GM20431 (cell line): ENCODE results near the gene ADAMTSL3.
"Not testable (repeated sequence)": the region's sequence is repeated elsewhere in the genome, so short reads cannot be mapped to it uniquely, and the experiment has no call there.

Experiments used
- in situ Hi-C: fragments of 300-500 bp; cut with MseI, MboI; formaldehyde crosslinking; loops from one replicate; pipeline ENCODE4 v1.15.0; 2020; ENCODE audit warnings: low sequenced_read_pairs; ENCODE audit not compliant: unreplicated experiment

The ADAMTSL3 gene

DNA sequence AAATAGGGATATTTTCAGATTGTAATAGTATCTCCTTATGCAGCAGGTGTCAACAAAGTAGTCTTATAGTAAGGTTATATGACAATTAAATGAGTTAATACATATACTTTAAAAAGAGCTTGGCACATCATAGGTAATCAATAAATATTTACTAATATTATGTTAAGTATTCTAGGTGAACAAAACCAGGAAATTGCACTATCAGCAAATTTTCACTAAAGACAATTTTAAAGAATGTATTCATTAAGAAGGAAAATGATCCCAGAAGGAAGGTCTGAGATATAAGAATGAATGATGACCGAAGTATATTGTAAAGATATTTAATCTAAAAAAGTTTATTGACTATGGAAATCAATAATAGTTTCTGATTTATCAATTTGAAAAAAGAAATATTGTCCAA is 281.9 kb downstream of the ADAMTSL3 start:
- in situ Hi-C loops, result no loop called here

DNA sequence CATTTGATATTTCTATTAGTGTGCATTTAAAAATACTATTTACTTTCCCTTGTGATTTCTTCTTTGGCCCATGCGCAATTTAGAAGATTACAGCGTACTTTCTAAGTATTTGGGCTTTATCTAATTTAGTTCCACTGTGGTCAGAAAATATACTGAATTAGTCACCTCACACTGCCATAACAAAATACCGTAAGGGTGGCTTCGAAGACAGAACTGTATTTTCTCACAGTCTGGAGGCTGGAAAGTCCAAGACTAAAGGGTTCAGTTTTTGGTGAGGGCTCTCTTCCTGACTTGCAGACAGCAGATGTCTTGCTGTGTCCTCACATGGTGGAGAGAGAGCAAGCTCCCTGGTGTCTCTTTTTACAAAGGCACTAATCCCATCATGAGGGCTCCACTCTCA is 286.2 kb downstream of the ADAMTSL3 start:
- in situ Hi-C loops, result no loop called here

DNA sequence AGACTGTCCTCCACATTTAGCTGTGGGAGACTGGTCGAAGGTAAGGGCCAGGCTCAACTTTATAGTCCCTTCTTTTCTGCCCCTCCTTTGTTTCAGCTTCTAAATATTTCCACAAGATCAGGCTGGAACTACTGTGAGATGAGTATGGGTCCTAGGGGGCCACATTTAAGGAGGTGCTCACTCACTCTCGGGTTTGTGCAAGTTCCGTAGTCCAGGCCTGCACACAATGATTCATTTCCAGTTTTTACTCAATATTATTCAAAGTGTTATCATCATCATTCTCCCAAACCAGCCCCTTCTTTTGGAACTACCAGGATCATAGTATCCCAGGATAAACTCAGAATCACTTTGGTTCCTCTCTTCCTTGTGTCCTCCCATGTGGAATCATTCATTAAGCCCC is 289.1 kb downstream of the ADAMTSL3 start:
- in situ Hi-C loops, result no loop called here

DNA sequence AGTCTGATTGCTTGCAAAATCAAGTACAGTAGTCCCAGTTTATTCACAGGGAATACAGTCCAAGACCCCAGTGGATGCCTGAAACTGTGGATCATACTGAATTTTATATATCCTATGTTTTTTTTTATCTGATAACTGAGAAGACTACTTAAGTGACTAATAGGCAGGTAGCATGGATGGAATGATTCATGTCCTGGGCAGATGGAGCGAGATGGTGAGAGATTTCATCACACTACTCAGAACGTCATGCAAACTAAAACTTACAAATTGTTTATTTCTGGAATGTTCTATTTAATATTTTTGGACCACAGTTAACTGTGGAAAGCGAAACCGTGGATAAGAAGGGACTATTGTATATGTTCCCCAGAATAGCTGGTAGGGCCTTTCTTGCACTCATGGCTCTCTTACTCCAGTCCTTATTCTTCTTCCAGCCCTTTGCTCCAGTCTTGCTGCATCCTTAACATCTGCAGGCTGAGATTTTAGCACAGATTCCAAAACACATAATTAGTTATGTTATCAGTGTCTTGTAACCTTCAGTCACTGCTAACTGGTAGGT is 290.0 kb downstream of the ADAMTSL3 start:
- in situ Hi-C loops, result no loop called here

DNA sequence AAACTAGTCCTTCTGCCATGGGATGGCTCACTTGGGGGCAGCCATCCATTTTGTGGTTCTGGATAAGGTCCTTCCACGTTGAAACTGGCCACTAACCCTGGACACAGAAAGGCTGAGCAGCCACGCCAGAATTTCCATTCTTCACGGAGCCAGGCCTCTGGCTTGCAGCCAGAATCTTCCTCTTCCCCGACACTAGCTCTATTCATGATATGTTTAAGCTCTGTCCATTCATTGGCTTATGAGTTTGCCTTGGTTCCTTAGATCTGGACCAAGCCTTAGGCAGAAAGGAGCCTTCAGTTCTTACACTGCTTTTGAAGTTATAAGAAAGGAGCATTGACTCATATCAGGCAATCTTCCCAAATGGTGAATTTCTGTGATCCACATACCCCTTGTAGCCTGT is 293.2 kb downstream of the ADAMTSL3 start:
- in situ Hi-C loops, result no loop called here

DNA sequence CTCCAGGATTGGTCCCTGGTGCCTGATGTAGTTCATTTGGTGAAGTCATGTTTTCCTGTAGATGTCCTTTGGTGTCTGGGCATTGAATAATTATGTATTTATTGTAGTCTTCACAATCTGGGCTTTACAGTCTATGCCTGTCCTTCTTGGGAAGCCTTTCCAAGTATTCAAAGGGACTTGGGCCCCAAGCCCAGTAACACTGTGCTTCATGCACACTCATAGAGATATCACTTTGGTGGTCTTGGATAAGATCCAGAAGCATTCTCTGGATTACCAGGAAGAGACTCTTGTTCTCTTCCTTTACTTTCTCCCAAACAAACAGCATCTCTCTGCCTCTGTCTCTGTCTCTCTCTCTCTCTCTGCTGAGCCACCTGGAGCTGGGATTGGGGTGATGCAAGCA is 300.6 kb downstream of the ADAMTSL3 start:
- in situ Hi-C loops, result no loop called here

DNA sequence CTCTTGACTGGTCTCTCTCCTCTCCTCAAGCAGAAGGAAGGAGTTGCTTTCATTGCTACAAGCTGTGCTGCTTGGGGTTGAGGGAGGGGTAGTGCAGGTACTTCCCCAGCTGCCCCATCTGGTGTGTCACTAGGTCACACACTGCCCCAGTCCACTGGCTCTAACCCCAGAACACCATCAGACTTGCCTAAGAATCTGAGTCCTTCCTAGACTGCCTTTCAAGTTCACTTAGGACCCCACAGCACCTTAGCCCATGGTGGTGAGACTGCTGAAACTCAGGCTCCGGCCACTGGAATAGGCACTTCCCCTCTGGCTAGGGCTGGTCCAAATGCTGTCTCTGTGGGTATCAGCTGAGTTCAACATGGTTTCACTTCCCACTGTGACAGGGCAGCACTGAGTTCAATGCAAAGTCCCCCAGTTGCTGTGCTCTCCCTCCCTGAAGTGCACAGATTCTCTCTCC is 301.9 kb downstream of the ADAMTSL3 start:
- in situ Hi-C loops, result no loop called here

DNA sequence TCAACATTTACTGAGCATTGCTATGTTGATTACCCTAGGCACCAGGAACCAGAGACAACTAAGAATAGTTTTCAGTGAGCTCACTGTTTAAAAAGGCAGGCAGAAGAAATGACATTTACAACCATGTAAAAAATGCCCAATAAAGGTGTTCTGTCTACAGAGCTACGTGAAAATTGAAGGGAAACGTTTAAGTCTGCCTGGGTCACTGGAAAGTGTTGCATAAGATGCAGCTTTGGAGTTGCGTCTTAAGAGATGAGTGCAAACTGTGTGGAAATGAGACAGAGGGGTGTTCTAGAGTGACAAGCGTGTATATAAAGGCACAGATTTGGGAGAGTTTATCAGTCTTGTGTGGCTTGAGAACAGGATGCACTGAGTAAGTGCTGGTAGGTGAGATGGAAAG is 303.0 kb downstream of the ADAMTSL3 start:
- in situ Hi-C loops, result no loop called here

DNA sequence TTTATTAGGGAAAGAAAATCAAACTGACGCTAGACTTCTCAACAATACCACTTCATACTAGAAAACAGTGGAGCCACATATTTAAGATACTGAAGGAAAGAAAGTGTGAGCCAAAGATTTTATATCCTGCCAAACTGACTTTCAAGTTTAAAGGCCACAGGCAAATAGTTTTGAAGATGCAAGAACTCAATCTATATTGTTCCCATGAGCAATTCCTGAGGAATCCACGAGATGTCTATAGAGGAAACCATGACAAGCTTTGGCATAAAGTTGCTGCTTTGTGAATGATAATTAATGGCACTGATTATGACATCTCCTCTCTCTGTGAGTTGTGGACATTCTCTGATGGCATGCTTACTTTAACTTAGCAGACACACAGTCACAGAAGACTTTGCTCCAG is 305.6 kb downstream of the ADAMTSL3 start:
- in situ Hi-C loops, result no loop called here

DNA sequence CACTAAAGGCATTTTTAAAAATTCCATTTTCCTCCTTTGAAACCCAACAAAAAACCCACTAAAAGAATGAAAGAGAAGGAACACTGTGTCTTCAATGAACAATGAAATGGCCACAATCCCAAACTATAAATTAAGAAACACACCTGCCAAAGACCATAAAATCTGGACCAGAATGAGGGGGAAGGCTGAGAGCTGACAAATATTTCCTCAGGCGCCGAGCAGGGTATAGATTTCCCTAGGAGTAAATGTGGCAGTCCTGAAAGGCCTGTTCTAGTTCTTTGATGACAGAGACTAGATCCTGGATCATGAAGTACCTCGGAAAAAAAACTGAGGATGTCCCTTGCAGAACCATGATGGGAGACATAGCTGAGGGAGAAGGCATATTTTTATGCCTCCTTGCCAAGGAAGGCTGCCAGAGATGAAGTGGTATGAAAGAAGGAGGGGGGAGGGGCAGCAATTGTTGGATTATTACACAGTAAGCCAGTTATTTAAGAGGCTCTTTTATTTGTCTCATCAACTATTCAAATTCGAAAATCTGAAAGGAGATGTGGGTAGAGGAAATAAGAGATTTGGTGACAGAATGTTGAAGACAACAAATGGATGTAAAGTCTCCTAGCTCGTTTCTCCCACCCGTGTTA is 306.4 kb downstream of the ADAMTSL3 start:
- in situ Hi-C loops, result no loop called here

DNA sequence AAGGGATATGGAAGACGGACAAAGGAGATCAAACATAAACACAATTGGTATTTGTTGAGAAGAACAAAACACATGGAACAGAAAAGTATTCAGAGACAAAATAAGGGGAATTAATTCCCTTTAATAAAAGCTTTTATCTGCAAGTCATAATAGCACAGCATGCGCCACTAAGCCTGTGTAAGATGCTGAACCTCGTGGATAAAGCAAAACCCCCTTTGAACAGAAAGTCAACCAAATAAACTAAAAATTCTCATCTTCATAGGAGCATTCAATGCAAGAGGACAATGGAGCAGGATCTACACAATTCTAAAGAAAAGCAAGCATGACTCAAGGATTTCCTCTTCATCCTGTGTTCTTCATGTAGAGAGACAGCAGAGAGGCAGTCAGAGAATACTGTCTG is 307.4 kb downstream of the ADAMTSL3 start:
- in situ Hi-C loops, result no loop called here

DNA sequence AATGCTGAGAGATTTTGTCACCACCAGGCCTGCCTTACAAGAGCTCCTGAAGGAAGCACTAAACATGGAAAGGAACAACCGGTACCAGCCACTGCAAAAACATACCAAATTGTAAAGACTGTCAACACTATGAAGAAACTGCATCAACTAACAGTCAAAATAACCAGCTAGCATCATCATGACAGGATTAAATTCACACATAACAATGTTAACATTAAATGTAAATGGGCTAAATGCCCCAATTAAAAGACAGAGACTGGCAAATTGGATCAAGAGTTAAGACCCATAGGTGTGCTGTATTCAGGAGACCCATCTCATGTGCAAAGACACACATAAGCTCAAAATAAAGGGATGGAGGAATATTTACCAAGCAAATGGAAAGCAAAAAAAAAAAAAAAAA is 311.0 kb downstream of the ADAMTSL3 start:
- in situ Hi-C loops, result not testable (repeated sequence)

DNA sequence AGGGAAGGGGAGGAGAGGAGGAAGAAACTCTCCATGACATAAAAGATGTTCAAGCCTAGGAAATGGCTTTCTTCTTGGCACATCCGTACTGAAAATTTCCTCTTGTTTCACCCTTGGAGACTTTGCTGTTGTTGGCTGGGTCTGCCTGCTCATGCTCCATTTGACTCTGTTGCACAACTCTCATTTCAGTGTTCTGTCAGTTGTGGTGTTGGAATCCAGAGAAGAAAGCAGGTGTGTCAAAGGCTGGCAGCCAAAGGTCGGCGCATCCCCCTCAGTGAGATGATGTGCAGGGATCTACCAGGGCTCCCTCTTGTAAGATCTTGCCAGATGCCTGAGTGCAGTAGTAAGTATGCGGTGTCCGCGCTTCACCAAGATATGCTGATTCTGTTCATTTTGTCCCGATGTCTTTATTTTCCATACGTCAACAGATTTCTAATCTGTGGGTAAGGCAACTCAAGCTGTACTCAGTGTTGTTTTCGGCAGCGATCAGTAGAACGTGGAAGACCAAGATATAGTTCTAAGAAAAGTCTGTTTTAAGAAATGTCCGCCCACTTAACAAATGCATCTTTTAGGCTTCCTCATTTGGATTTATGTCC is 316.5 kb downstream of the ADAMTSL3 start:
- in situ Hi-C loops, result no loop called here

DNA sequence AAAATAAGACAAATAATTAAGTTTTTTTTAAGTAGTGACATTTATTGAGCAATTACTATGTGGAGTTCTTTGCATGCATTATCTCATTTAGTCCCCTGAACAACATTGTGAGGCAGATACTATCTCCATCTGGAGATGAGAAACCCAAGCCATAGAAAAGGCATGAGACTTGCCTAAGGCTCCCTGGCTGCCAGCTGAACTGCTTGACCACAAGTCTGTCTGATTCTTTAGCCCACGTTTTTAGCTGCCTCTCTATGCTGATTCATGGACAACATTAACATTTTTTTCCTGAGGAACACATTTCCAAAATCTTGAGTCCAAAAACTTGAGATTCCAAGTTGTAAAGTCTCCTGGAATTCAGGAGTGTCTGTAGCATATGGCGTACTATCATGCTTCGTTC is 318.1 kb downstream of the ADAMTSL3 start:
- in situ Hi-C loops, result no loop called here

DNA sequence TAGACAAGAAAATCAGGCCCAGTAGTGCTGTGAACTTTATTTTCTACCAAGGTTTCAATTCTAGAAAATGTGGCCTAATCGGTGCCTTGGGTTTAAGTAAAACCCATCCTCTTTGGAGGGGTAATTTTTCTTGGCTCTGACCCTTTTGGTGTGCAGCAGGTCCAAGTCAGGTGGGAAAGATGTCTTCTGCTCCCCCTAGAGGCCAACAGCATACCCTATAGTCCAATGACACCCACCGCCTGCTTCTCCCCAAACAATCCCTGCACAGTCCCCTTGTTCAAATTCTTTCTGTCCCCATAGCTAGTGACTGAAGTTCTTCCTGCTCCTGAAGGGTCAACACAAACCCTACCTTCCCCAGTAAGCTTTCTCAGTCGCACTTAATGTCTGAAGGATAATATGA is 319.9 kb downstream of the ADAMTSL3 start:
- in situ Hi-C loops, result no loop called here

DNA sequence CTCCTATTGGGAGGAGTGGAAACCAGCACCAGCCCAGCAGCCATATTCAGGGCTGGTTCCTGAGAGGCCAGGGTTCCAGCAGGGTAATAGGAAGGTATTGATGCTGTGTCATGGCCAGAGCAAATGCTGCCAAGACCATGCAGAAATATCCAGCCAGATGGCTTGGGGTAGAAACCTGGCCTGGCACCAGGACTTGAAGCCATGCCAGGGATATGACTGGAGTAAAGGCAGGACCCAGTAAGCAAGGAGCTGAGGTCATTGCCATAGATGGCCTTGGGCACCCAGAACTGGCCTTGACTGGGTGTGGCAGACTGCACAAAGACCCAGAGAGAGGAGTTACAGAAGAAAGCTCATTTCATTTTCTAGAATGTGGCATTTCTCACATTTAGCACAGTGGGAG is 324.1 kb downstream of the ADAMTSL3 start:
- in situ Hi-C loops, result no loop called here

DNA sequence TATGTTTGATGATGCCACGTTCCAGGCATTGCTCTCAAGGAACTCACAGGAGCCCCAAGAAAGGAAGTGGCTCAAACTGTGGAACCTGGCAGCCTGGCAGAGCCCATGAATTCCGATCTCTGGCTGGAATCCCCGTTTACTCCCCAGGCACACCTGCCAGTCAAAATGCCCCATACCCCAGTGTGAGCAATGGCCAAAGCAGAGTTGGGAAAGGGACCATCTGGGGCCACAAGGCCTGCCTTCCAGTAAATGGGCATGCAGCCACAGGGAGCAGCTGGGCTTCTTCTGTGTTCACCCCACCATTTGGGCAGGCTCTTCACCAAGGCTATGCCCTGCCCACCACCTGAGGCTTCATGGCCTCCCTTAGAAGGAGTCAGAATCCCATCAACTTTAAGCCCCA is 324.7 kb downstream of the ADAMTSL3 start:
- in situ Hi-C loops, result no loop called here

DNA sequence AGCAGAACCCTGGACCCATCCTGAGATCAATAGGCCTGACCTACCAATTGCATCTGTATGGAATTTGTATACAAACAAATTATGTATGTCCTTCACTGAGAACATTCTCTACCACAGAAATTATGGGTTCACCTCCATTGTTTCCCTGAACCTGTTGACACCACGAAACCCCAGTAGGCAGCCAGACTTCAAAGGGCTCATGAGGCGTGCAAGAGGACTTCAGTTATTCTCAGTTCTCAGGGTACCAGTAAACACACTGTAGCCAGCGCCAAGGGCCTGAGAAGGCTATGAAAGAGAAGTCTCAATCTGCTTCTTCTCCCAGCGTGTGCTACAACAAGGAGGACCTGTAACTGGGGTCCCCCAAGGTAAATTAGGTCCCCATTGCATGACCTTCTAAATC is 326.7 kb downstream of the ADAMTSL3 start:
- in situ Hi-C loops, result no loop called here

DNA sequence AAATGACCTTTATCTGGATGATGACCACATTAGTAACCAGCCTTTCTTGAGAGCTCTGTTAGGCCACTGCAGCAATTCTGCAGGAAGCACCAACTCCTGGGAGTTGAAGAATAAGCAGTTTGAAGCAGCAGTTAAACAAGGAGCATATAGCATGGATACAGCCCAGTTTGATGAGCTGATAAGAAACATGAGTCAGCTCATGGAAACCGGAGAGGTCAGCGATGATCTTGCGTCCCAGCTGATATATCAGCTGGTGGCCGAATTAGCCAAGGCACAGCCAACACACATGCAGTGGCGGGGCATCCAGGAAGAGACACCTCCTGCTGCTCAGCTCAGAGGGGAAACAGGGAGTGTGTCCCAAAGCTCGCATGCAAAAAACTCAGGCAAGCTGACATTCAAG is 328.8 kb downstream of the ADAMTSL3 start:
- in situ Hi-C loops, result no loop called here

DNA sequence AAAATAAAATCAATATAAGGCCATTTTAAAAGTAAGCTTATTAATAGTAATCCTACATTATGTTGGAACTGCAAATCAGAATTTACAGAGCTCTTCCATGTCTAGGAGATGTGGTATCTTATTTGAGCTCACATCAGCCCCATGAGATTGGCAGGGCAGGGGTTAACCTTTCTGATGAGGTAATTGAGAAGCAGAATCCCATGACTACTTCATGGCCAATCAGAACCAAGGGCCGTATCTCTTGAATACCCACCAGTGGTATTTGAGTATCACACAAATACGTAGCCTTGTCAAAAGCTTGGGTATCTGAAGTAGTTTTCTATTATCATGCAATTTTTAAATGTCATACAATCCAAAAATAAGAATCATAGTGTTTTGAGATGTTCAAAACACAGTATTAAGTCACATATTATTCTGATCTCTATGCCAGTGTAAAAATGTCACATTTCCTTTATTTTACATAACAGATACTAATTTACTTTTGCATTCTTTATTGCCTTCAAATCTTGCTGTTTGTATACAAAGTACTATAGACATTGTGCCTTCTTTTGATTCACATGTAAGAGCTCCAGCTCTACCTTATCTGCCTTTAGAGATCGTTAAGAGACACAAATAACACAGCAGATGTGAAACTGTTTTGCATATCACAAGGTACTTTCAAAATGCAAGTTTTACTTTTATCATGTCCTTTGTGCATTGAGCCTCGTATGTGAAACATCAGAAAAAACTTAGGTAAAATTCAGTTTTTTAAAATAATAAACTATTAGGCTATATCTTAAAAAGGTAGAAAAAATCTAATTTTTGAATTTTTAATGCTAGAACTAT is 329.9 kb downstream of the ADAMTSL3 start:
- in situ Hi-C loops, result no loop called here

DNA sequence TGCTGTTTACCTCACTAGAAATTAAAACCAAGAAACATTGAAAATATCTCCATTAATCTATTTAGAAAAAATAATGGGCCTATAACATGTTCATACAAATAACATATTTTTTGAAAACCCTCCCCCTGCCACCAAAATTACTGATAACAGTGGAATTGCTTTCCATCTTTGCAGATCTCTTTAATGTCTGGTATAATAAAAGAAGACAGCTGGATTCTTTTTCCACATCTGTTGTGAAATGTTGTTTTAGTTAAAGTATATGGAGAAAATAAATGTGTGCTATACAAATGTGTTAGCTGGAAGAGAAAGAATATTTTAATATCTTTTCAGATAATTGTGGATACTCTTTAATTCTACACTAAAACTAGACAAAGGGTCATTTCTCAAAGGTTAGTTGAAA is 330.7 kb downstream of the ADAMTSL3 start:
- in situ Hi-C loops, result no loop called here
